Measurements from ENCODE around the gene HOXB5.
A peak's percentile ranks its signal among the peaks of the same experiment; 100 is the strongest.

Gene HOXB5

GRCh38 chr17:48588074-48588415, 5.5 kb downstream of the HOXB5 start:
- DNase-seq: no peak

GRCh38 chr17:48587276-48588073, 6.1 kb downstream of the HOXB5 start:
- DNase-seq: no peak

GRCh38 chr17:48586355-48587258, 7.0 kb downstream of the HOXB5 start:
- no peak for DNase-seq

GRCh38 chr17:48584223-48584741, 9.3 kb downstream of the HOXB5 start:
- no peak for DNase-seq

- no peak for DNase-seq
These were observed 9.8 kb downstream of the HOXB5 start for GRCh38 chr17:48583708-48584222.

- DNase-seq: no peak
These were observed 10.9 kb downstream of the HOXB5 start for GRCh38 chr17:48582750-48583069.

GRCh38 chr17:48579760-48580554, 13.6 kb downstream of the HOXB5 start:
- DNase-seq: no peak

GRCh38 chr17:48579471-48579759, 14.2 kb downstream of the HOXB5 start:
- DNase-seq: no peak

- DNase-seq: no peak
These were observed 14.7 kb downstream of the HOXB5 start for GRCh38 chr17:48578616-48579470.

GRCh38 chr17:48577946-48578615, 15.5 kb downstream of the HOXB5 start, which contains the start of gene HOXB4:
Gene HOXB4 (minus strand): TSS chr17:48578350. CDS start chr17:48578319, 31 bp downstream.
- peak in 2 of 4 experiments; percentile 22 to 31 for DNase-seq

- no peak for DNase-seq
These were observed 16.1 kb downstream of the HOXB5 start for GRCh38 chr17:48577330-48577945.

- DNase-seq: no peak
These were observed 16.9 kb downstream of the HOXB5 start for GRCh38 chr17:48576479-48577309.

- no peak for DNase-seq
These were observed 17.7 kb downstream of the HOXB5 start for GRCh38 chr17:48575673-48576478.

- DNase-seq: no peak
These were observed 18.5 kb downstream of the HOXB5 start for GRCh38 chr17:48575066-48575582.

- no peak for DNase-seq
These were observed 19.0 kb downstream of the HOXB5 start for GRCh38 chr17:48574505-48575065.

GRCh38 chr17:48571826-48572417, 21.7 kb downstream of the HOXB5 start:
- no peak for DNase-seq

GRCh38 chr17:48571024-48571818, 22.4 kb downstream of the HOXB5 start:
- no peak for DNase-seq
